GM21381 (cell line): Measurements from ENCODE around the gene PTRHD1.

Experiments
- ATAC-seq: cut with Tn5 transposase; IDR thresholded peaks from one replicate; pipeline ENCODE4 v1.9.1; 2021; ENCODE audit warnings: mild to moderate bottlenecking, moderate library complexity; ENCODE audit not compliant: unreplicated experiment

The PTRHD1 gene

DNA sequence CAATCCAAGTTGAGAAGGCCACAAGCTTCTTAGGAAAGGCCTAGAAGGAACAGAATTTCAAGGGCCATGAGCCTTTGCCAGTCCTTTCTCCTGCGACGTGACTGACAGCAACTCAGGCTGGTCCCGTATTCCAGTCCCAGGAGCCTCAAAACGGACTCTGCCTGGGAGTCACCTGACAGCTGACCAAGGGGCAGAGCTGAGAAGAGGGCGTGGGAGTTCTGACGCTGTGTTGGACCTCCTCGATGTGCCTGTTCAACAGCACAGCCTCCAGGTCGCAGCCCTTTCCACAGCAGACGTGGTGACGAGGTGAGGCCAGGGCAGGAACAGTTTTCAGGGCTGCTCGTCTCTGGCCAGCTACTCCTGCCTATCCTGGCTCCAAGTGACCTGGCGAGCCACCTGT, 37.6 kb upstream of the PTRHD1 start:
- no peak for ATAC-seq

DNA sequence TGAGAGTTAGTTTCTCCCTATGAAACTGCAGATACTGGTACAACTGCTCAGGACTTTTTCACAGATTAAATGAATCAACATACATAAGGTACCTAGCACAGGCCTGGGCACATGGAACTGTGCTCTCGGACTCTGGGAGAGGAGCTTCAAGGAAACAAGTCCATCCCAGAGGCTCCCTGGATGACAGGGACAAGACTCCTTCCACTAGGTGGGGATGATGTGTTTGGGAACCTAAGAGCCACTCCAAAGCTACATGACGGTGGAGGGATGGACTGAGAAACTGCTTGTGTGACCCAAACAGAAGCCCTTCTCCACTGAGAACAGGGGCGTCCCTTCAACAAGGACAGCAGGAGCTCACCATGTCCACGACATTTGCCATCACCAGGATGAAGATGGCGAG, 37.2 kb upstream of the PTRHD1 start:
- no peak for ATAC-seq

DNA sequence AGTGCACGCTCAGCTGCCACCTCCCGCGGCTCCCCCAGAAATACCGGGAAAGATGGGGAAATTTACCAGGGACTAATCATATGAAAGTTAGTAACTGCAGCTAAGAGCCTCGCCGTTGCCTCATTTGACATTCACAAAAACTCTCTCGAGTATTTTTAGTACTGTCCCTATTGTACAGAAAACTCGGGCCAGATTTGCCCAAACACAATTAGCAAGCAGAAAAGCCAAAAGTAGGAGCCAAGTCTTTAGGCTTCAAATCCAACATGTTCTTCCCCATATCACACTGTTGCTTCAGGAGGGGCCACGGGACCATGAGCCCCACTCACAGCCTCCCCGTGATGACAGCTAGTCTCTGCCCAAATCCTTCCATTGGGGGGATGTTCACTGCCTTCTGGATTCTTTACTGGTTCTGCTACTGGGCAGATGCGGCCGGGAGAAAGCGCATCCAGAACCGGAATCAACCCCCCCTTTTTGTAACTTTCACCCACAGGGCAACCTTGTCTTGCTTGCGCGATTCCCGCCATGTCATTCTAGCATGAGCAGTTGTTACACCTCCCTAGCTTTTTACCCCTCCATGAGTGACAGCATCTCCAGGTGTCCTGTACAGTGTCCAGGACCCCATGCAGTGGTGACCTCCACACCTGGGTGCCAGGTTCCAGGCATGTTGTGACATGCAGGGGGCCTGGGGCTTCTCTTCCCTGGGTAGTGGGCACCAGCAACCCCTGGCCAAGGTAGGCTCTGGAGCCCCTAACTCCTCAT, 35.2 kb upstream of the PTRHD1 start:
- ATAC-seq = no peak

DNA sequence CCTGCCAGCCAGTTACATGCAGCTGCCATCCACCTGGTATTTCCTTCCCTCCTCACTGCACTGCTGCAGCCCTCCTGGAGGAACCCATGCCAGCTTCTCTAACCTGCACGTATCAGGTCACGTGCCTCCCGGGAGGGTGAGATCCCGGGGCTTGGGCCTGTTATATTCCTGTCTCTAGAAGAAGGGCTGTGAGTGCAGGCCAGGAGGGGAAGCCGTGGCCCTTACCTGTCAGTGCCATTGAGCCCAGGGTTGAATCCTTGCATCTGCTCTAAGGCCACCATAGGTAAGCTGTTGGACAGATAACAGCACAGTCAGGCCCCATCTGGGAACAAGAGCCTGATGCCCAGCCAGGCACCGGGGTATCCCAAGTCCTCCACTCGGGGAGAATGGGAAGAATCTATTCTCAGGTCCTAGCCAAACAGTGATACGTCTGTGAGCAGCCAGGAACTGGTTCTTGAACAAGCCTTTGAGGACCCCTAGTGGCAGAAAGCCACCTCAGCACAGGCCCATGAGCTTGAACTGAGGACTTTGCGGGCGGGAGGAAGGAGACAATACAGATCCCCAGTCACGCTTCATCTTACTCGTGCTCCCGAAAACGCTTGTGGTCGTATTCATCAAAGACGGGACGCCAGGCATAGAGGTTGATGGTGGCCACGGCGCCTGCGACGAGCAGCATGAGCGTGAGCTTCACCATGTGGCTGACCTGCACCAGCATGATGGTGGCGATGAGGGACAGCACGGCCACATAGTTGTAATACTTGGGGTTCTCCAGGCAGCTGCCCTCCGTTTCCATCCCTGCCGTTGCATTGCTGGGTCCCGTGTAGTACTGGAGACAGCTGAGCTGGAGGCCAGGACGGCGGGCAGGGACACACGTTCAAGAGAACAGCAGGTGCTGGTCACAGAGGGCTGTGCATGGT, 34.4 kb upstream of the PTRHD1 start:
- peak; percentile 66 for ATAC-seq

GRCh38 chr2:24826773-24827145, 33.6 kb upstream of the PTRHD1 start:
- no peak for ATAC-seq

DNA sequence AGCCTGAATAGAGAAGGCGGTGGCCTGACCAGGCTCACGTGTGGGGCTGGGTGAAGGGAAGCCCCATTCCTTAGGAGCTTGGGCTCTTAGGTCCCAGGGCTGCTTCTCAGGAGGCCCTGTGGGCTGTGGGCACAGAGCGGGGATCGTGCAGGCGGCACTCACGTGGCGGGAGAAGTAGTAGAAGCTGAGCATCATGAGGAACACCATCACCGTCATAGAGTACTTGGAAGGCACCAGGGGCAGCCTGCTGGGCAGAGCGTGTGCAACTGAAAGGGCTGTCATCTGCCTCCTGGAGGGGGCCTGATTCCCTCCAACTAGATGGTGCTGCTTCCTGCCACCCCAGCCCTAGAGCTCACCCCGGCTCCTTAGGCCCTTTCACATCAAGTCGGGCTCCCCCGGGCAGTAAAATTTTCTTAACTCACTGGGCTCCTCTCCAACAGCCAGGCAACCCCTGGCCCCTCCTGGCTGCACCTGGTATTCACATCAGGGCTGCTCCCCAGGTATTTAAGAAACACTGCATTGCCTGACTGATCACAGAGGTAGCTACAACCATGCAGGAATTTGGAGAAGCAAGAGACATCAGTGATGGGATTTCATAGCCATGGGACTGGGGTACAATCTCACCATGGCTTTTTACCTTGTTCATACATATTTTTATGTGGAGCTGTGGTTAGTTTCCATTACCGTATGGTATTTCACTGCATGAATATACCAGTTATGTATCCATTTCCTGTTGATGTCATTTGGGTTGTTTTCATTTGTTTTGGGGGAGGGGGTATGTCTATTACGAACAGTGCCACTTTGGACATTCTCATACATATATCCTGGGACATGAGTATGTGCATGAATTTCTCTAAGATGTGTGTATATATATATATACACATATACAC, 32.9 kb upstream of the PTRHD1 start:
- ATAC-seq = no peak

DNA sequence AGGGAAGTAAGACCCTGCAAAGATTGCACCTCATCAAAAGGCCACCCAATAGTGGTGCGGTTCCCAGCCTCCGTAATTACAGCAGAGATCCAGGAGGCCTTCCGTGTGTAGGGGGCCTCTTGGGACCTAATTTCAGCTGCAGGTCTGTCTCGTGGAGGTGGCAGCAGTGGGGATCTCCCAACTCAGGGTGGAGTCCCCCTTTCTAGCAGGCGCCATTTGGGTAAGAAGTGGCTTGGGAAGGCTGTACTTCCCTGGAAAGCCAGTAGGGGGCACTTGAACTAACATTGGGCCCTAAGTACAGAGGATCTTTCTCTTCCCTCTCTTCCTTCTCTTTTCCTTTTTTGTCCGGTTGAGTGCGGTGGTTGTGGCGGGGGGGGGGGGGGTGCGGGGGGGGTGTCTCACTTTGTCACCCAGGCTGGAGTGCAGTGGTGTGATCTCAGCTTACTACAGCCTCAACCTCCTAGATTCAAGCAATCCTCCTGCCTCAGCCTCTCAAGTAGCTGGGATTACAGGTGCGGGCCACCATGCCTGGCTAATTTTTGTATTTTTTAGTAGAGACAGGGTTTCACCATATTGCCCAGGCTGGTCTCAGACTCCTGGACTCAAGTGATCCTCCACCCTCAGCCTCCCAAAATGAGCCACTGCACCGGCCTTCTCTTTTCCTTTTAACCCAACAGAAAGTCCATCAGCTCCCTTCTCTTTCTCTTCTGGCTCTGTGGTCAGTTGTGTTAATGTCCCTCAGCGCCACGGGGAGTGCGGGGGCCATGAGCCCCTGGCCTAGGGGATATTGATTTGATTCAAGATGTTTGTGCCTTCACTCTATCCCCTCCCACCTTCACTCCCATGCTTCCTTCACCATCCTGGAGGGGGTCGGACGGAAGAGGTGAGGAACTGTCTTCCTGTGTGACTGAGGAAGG, 32.0 kb upstream of the PTRHD1 start:
- ATAC-seq = no peak

DNA sequence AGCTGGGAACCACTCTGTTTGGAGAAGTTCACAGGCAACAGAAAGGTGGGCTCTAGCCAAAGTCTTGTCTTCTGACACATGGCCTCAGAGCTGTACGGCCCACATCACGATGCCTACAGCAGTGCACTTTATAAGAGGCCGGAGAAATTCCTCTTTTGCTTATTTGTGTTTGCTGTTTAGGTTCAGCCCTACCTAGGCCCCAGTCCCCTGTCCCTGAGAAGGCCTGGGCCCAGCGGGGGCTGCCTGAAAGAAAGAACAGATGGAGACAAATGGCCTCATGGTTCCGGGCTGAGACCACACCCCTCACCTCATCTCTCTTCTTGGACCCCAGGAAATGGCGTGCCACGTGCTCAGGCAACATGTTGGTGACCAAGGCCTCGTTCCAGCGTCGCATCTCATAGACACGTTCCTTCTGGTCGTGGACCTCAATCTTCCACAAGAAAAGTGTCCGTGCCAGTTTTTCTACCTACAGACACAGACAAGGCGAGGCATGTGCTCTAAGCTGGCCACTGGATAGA, 30.9 kb upstream of the PTRHD1 start:
- ATAC-seq = no peak

DNA sequence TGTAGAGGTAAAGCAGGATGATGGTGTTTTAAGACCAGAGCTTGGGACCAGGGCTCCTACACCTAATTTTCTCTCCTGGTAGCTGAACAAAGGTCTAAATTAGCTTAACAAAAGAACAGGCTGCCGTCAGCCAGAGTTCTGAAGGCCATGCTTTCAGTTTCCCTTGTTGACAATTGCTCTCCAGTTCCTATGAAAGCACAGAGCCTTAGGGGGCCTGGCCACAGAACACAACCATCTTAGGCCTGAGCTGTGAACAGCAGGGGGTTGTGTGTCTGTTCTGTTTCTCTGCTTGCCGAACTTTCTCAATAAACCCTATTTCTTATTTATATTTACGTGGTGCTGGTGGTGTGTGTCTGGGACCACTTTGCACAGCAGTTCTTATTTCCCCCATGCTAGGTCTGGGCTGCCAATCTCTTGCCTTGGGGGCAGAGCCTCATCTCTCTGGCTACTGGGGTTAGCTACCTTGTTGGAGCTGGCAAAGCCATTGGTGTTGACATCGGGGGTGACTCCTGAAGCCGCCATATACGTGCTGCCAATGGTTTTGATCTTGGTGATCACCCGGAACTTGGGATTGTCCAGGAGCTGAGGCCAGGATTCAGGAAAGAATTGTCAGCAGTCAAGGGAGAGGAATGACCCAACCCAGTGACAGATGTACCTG, 29.0 kb upstream of the PTRHD1 start:
- ATAC-seq = no peak

DNA sequence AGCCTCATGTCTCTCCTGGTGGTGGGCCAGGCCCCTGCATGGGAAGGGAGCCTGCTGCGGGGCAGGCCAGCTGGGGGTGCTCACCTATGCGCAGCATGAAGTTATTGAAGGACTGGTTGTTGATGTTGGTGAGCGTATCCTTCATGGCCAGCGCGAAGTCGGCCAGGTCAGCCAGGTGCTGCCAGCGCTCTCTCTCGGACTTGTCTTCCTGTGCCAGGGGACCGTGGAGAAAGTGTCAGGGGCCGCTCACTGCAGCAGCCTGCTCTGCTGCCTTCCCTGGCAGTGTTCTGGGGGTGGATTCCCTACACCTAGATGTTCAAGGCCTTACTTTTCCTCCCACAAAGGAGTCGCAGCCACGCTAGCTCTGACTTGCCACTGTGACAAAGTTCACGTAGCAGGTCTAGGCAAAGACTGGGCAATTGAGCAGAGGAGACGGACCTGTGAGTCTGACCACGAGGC, 28.3 kb upstream of the PTRHD1 start:
- no peak for ATAC-seq

- no peak for ATAC-seq
These were observed 27.6 kb upstream of the PTRHD1 start for GRCh38 chr2:24820598-24821432.

- ATAC-seq = no peak
These were observed 27.0 kb upstream of the PTRHD1 start for GRCh38 chr2:24820175-24820513.

DNA sequence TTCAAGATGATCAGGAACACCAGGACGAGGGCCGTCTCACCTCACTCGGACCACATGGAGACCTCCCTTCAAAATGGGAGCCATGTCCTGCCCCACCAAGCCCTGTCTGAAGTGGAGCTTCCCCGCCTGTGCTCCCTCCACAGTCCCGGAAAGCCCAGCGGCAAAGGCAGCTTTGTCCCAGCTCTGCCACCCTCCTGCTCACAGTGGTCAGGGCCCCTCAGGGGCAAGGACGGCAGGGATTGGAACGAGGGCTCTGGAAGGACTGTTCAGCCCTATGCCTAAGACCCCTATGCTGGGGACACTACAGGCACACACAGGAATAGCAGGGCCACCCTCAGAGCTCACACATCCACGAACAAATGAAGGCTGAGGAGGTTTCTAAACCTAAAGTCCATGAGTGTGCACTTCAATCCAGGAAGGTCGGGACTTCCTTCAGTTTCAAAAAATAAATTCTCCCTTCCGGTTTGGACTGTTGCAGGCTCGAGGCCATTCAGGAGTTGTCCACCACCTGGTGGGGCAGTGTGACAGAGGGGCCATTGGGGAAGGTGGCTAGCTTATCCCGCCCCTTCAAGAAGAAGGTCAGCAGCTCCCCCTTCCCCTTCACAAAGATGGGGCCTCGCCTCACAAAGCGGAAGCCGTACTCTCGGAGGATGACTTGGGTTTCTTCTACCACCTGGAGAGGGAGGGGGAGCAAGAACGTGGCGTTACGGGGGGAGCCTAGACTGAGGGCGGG, 26.4 kb upstream of the PTRHD1 start:
- no peak for ATAC-seq

- no peak for ATAC-seq
These were observed 25.6 kb upstream of the PTRHD1 start for GRCh38 chr2:24818721-24819167.

GRCh38 chr2:24816884-24817283, 23.7 kb upstream of the PTRHD1 start:
- no peak for ATAC-seq

- no peak for ATAC-seq
These were observed 23.2 kb upstream of the PTRHD1 start for GRCh38 chr2:24816404-24816803.

DNA sequence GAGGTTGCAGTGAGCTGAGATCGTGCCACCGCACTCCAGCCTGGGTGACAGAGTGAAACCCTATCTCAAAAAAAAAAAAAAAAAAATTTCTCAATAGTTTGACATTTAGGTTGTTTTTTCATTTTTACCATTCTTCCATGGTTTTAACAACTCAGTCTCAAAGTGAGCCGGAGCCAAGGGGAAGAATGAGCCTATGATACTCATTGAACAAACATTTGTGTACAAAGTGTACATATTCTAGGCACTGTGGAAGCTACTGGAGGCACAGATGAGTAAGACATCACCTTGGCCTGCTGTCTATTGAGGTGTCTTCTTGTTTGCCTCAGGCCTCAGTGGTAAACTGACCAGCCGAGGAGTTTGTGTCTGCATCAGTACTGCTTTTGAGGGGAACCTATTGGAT, 22.0 kb upstream of the PTRHD1 start:
- no peak for ATAC-seq

DNA sequence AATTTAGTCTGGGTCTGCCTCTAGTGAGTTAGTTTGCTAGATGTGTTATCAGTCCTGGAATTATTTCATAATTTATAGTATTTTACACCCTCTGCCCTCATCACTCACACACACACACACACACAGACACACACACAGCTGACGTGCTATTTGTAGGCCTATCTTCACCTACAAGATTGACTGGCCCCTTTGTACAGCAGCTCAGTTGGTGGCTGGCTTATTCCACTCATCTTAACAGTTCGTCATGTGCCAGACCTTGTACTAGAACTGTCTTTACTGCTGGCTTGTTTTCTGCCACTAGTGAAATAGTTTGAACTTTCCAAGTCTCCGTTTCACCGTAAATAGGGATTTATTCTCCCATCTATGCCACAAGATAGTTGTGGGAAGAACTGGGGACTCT, 21.3 kb upstream of the PTRHD1 start:
- ATAC-seq = no peak
